H1 (cell line): ENCODE results near the gene PHC2. TPM values are rescaled to one million over a fixed set of nuclear protein-coding genes. Genes with fewer than 3 reads are reported as not detected.

Experiments used
- CTCF ChIA-PET: fragments of 300-600 bp; sonication (Branson Sonifier 250); formaldehyde crosslinking; loops from one replicate; lab custom pipeline; 2021; ENCODE audit not compliant: partially characterized antibody; lab: Charles Lee
- POLR2A ChIA-PET: fragments of 300-600 bp; sonication (Branson Sonifier 250); formaldehyde crosslinking; loops from one replicate; lab custom pipeline; 2021; ENCODE audit warnings: inconsistent platforms; ENCODE audit not compliant: partially characterized antibody; lab: Charles Lee
- DNase-seq, 2 experiments: peaks; one replicate each; pipeline versions ENCODE4 v3.0.0 to v3.0.0-alpha.2; 2010 to 2022; ENCODE audit warnings: low spot score in 2 of 2, low read depth in 1 of 2, mixed read lengths in 1 of 2
- FAIRE-seq: peaks from 2 replicates; lab custom pipeline; 2011; peaks lifted over from hg19 to GRCh38; lab: Jason Lieb, UNC
- H2AFZ ChIP-seq: 2 replicates; pipeline ENCODE4 v1.8.1; 2012; ENCODE audit warnings: low read length, inconsistent platforms
- H2AK5ac ChIP-seq: 2 replicates; pipeline ENCODE4 v1.6.1; 2013; ENCODE audit warnings: low read depth, low read length
- H2BK120ac ChIP-seq: replicated peaks from 2 replicates; pipeline ENCODE3; 2013; ENCODE audit warnings: low read depth, low read length, inconsistent platforms
- H2BK12ac ChIP-seq: 2 replicates; pipeline ENCODE4 v1.6.1; 2013; ENCODE audit warnings: low read depth, low read length
- H2BK15ac ChIP-seq: 2 replicates; pipeline ENCODE4 v1.6.1; 2013; ENCODE audit warnings: low read length
- H2BK20ac ChIP-seq: 2 replicates; pipeline ENCODE4 v1.6.1; 2013; ENCODE audit warnings: low read length
- H2BK5ac ChIP-seq: 2 replicates; pipeline ENCODE4 v1.6.1; 2013; ENCODE audit warnings: low read depth, low read length
- H3K14ac ChIP-seq: 2 replicates; pipeline ENCODE4 v1.6.1; 2013; ENCODE audit warnings: inconsistent platforms; ENCODE audit not compliant: insufficient read length
- H3K18ac ChIP-seq: 2 replicates; pipeline ENCODE4 v1.6.1; 2013; ENCODE audit warnings: low read length; ENCODE audit errors: extremely low read depth
- H3K23ac ChIP-seq: 2 replicates; pipeline ENCODE4 v1.6.1; 2013; ENCODE audit warnings: inconsistent platforms; ENCODE audit not compliant: insufficient read length
- H3K23me2 ChIP-seq: 2 replicates; pipeline ENCODE4 v1.6.1; 2013; ENCODE audit warnings: low read depth, low read length
- H3K27ac ChIP-seq: 2 replicates; pipeline ENCODE4 v1.6.1; 2011; ENCODE audit warnings: low read depth, low read length, inconsistent platforms
- H3K27me3 ChIP-seq, 4 experiments: replicated peaks in 1 of 4; 1 replicate in 1 of 4; 2 replicates in 3 of 4; pipeline versions ENCODE4 v1.6.1 to v1.8.1; 2011 to 2013; ENCODE audit warnings: low read length in 3 of 4, mild to moderate bottlenecking in 3 of 4, inconsistent platforms in 2 of 4, mixed read lengths in 2 of 4, moderate library complexity in 1 of 4; ENCODE audit not compliant: control insufficient read depth in 3 of 4, insufficient read depth in 3 of 4; ENCODE audit errors: extremely low read depth in 1 of 4
- H3K36me3 ChIP-seq, 4 experiments: 2 replicates each; pipeline versions ENCODE4 v1.6.1 to v1.8.1; 2011 to 2013; ENCODE audit warnings: mild to moderate bottlenecking in 4 of 4, low read length in 3 of 4, moderate library complexity in 2 of 4, control low read depth in 1 of 4, inconsistent platforms in 1 of 4; ENCODE audit not compliant: insufficient read depth in 4 of 4, control insufficient read depth in 2 of 4
- H3K4ac ChIP-seq: replicated peaks from 2 replicates; pipeline ENCODE3; 2013; ENCODE audit warnings: low read length, low read depth, mixed read lengths, inconsistent platforms; ENCODE audit not compliant: insufficient read length
- H3K4me1 ChIP-seq, 4 experiments: replicated peaks in 1 of 4; 1 replicate in 1 of 4; 2 replicates in 3 of 4; pipeline versions ENCODE4 v1.6.1 to v1.8.1; 2011 to 2013; ENCODE audit warnings: low read length in 3 of 4, inconsistent platforms in 2 of 4, mixed read lengths in 1 of 4; ENCODE audit not compliant: insufficient read depth in 4 of 4, control insufficient read depth in 3 of 4
- H3K4me2 ChIP-seq, 2 experiments: 2 replicates each; pipeline versions ENCODE4 v1.6.1 to v1.8.1; 2011 to 2013; ENCODE audit warnings: low read depth in 2 of 2, low read length in 2 of 2, control low read depth in 1 of 2, inconsistent platforms in 1 of 2, mild to moderate bottlenecking in 1 of 2; ENCODE audit not compliant: insufficient read depth in 1 of 2
- H3K4me3 ChIP-seq, 4 experiments: fragments of 200-600, 300-600 bp in 1 of 4; sonication (generic), shearing (Covaris generic), sonication (Bioruptor Twin) in 1 of 4; 2 replicates each; pipeline versions ENCODE4 v1.5.1 to v1.8.1; 2011 to 2016; ENCODE audit warnings: low read length in 4 of 4, low read depth in 3 of 4, control low read depth in 2 of 4, inconsistent platforms in 2 of 4, mild to moderate bottlenecking in 2 of 4, mixed read lengths in 1 of 4, moderate library complexity in 1 of 4; ENCODE audit not compliant: insufficient read depth in 2 of 4; ENCODE audit errors: extremely low read depth in 1 of 4
- H3K56ac ChIP-seq: replicated peaks from 2 replicates; pipeline ENCODE3; 2013; ENCODE audit warnings: low read depth, mild to moderate bottlenecking, mixed read lengths, low read length, inconsistent platforms; ENCODE audit not compliant: insufficient read length
- H3K79me1 ChIP-seq: 2 replicates; pipeline ENCODE4 v1.6.1; 2013; ENCODE audit warnings: low read depth, low read length, control low read depth
- H3K79me2 ChIP-seq, 2 experiments: 2 replicates each; pipeline versions ENCODE4 v1.6.1 to v1.8.1; 2012 to 2013; ENCODE audit warnings: low read length in 2 of 2, mild to moderate bottlenecking in 2 of 2, inconsistent platforms in 1 of 2; ENCODE audit not compliant: insufficient read depth in 2 of 2, control insufficient read depth in 1 of 2
- H3K9ac ChIP-seq, 4 experiments: replicated peaks in 1 of 4; 1 replicate in 1 of 4; 2 replicates in 3 of 4; pipeline versions ENCODE4 v1.6.1 to v1.8.1; 2011 to 2013; ENCODE audit warnings: low read depth in 3 of 4, low read length in 3 of 4, control low read depth in 2 of 4, mild to moderate bottlenecking in 2 of 4, moderate library complexity in 2 of 4, inconsistent platforms in 1 of 4; ENCODE audit errors: extremely low read depth in 1 of 4
- H3K9me3 ChIP-seq, 2 experiments: 2 replicates each; pipeline versions ENCODE4 v1.6.1 to v1.8.1; 2012 to 2013; ENCODE audit warnings: mild to moderate bottlenecking in 2 of 2, moderate library complexity in 2 of 2, control low read depth in 1 of 2, inconsistent platforms in 1 of 2, low read depth in 1 of 2, low read length in 1 of 2, mixed read lengths in 1 of 2; ENCODE audit not compliant: insufficient read depth in 2 of 2
- H4K20me1 ChIP-seq, 2 experiments: replicated peaks in 1 of 2; 2 replicates each; pipeline versions ENCODE3 to v1.8.1; 2011 to 2013; ENCODE audit warnings: inconsistent platforms in 2 of 2, low read length in 2 of 2, mild to moderate bottlenecking in 1 of 2; ENCODE audit not compliant: insufficient read depth in 2 of 2, control insufficient read depth in 1 of 2
- H4K5ac ChIP-seq: 2 replicates; pipeline ENCODE4 v1.6.1; 2013; ENCODE audit warnings: low read length, low read depth, mixed read lengths, inconsistent platforms; ENCODE audit not compliant: insufficient read length
- H4K8ac ChIP-seq: 2 replicates; pipeline ENCODE4 v1.8.0; 2013; ENCODE audit warnings: mild to moderate bottlenecking, moderate library complexity, low read length, inconsistent platforms; ENCODE audit not compliant: insufficient read depth; ENCODE audit errors: extremely low read depth
- H4K91ac ChIP-seq: replicated peaks from 2 replicates; pipeline ENCODE3; 2013; ENCODE audit warnings: low read length, mixed read lengths, inconsistent platforms; ENCODE audit not compliant: insufficient read length
- CTCF ChIP-seq, 3 experiments: IDR thresholded peaks; 1 replicate in 2 of 3; 2 replicates in 1 of 3; pipeline versions ENCODE4 v1.5.1 to v1.6.1; 2011; ENCODE audit warnings: low read length in 3 of 3, mild to moderate bottlenecking in 3 of 3, inconsistent platforms in 2 of 3, low read depth in 1 of 3, moderate library complexity in 1 of 3; ENCODE audit not compliant: insufficient read depth in 1 of 3; ENCODE audit errors: control extremely low read depth in 1 of 3
- EZH2 ChIP-seq: fragments of 200-600 bp; sonication (generic); IDR thresholded peaks from 2 replicates; pipeline ENCODE4 v1.7.1; 2012; ENCODE audit warnings: low read depth, mild to moderate bottlenecking, moderate library complexity, low read length, inconsistent platforms; ENCODE audit not compliant: severe bottlenecking
- JUND ChIP-seq: IDR thresholded peaks from 2 replicates; pipeline ENCODE4 v1.6.1; 2011; ENCODE audit warnings: mild to moderate bottlenecking, improper control_type of control experiment, low read length
- KDM5A ChIP-seq: fragments of 200-600 bp; IDR thresholded peaks from 2 replicates; pipeline ENCODE4 v1.7.1; 2012; ENCODE audit warnings: mild to moderate bottlenecking, low read length, inconsistent platforms, mixed read lengths
- MAX ChIP-seq: IDR thresholded peaks from 2 replicates; pipeline ENCODE4 v1.6.1; 2012; ENCODE audit warnings: inconsistent platforms
- PHF8 ChIP-seq: fragments of 200-600 bp; sonication (generic); conservative IDR thresholded peaks from 2 replicates; pipeline ENCODE4 v1.7.1; 2012; ENCODE audit warnings: low read depth, mild to moderate bottlenecking, inconsistent platforms, low read length, moderate library complexity
- POLR2A ChIP-seq, 2 experiments: IDR thresholded peaks; 1 replicate in 1 of 2; 2 replicates in 1 of 2; pipeline ENCODE4 v1.6.1; 2011; ENCODE audit warnings: low read depth in 2 of 2, low read length in 2 of 2, mild to moderate bottlenecking in 2 of 2; ENCODE audit errors: control extremely low read depth in 1 of 2
- RFX5 ChIP-seq: IDR thresholded peaks from 2 replicates; pipeline ENCODE4 v1.6.1; 2011; ENCODE audit warnings: low read depth, low read length, improper control_type of control experiment, borderline replicate concordance
- SUZ12 ChIP-seq: fragments of 200-600 bp; sonication (generic); IDR thresholded peaks from 2 replicates; pipeline ENCODE4 v1.6.1; 2012; ENCODE audit warnings: mild to moderate bottlenecking, inconsistent platforms, low read length, moderate library complexity, mixed read lengths
- TAF7 ChIP-seq: optimal IDR thresholded peaks from 2 replicates; pipeline ENCODE3; 2011; ENCODE audit warnings: low read depth, mild to moderate bottlenecking, inconsistent platforms, low read length, moderate library complexity, borderline replicate concordance
- TEAD4 ChIP-seq: IDR thresholded peaks from 2 replicates; pipeline ENCODE4 v1.6.1; 2012; ENCODE audit warnings: low read depth, low read length, inconsistent platforms, mixed read lengths
- WGBS, 2 experiments: shearing (Covaris generic) in 1 of 2; methylation state at CpG; one replicate each; pipeline versions ENCODE4 v1.1.6 to v1.1.7; 2013 to 2015; ENCODE audit warnings: low lambda C conversion rate in 2 of 2, mixed read lengths in 2 of 2, inconsistent platforms in 1 of 2, low coverage in 1 of 2, missing lambda C conversion rate in 1 of 2; ENCODE audit not compliant: insufficient replicate concordance in 2 of 2, insufficient coverage in 1 of 2, insufficient read length in 1 of 2; ENCODE audit errors: extremely low coverage in 1 of 2, missing lambda C conversion rate in 1 of 2; 5-methylcytosine and 5-hydroxymethylcytosine counted together
- polyA plus RNA-seq, 7 experiments: library from polyadenylated mRNA; depleted of rRNA in 3 of 7; stranded (reverse) in 5 of 7; unstranded in 2 of 7; fragments of >200 nt in 5 of 7; fragments of 200-250 nt in 2 of 7; gene quantifications; 1 replicate in 5 of 7; 2 replicates in 1 of 7; 4 replicates in 1 of 7; pipeline versions ENCODE4 v1.2.1 to v1.2.3, GENCODE V29; 2011 to 2013; ENCODE audit warnings: missing spikeins in 2 of 7, mixed read lengths in 2 of 7
- total RNA-seq: library from RNA; stranded (reverse); fragmentation: NEBNext Ultra II Directional; extraction: Animal tissue kit (Norgen Biotek cat#: 25700); gene quantifications from 2 replicates; pipeline ENCODE4 v1.2.1, GENCODE V29; 2021

The PHC2 gene
- total and polyA plus RNA-seq, 2 of the 8 experiments (the other 6 are each of a cell fraction or from before 2014, with no cell fraction given), result 5.6 to 14.2 TPM

GRCh38 chr1:33348676-33349080 lies 82.2 kb downstream of the PHC2 start:
- ChIA-PET POLR2A (interaction anchor here (0.9 kb wide), 1 partner anchor 31 kb away, joined by 3 read pairs; no protein-coding TSS in a partner anchor), CTCF (interaction anchor here (0.8 to 2.4 kb wide), 3 partner anchors 9 to 41 kb away, joined by 3 to 6 read pairs (median 3); no protein-coding TSS in a partner anchor)
- peaks cover 4 to 26% (median 12%) of the 10 kb centered on the region in 4 experiments for H3K4me1 ChIP-seq
- H4K91ac ChIP-seq, result no peak overlapping the region
- H3K79me1 ChIP-seq, result no peaks in the 10 kb centered on the region
- H3K36me3 ChIP-seq, result no peaks in the 10 kb centered on the region
- H2AK5ac ChIP-seq, result no peak overlapping the region
- no peak overlapping the region for H4K5ac ChIP-seq
- no peak overlapping the region for H2BK15ac ChIP-seq
- H3K27ac ChIP-seq, result no peak overlapping the region
- DNase-seq (no peak), FAIRE-seq (no peak)
- no peak overlapping the region for H2BK20ac ChIP-seq
- no peak overlapping the region for H3K18ac ChIP-seq
- H3K4ac ChIP-seq, result no peak overlapping the region
- peak overlapping the region; percentile 54 to 69 for H3K4me2 ChIP-seq
- H3K27me3 ChIP-seq, result peaks cover 45 to 75% (median 66%) of the 10 kb centered on the region in 4 experiments
- H3K23me2 ChIP-seq, result peaks cover 8% of the 10 kb centered on the region
- H3K23ac ChIP-seq, result no peak overlapping the region
- H3K79me2 ChIP-seq, result no peaks in the 10 kb centered on the region
- H3K9ac ChIP-seq, result peak overlapping the region in 1 of 4 experiments; percentile 30; a peak in 2 of 7 replicates
- WGBS, 2 experiments, result 31% methylated on average over 11 of the region's 11 CpGs; no CpG with 5 or more reads in 1 of the 2 experiments
- H3K4me3 ChIP-seq, result peak overlapping the region; percentile 37 to 74 (median 65)
- no peak overlapping the region for H2AFZ ChIP-seq
- no peak overlapping the region for H3K14ac ChIP-seq
- H3K9me3 ChIP-seq, result no peaks in the 10 kb centered on the region
- no peak overlapping the region for H2BK12ac ChIP-seq
- no peak overlapping the region for H3K56ac ChIP-seq
- H4K8ac ChIP-seq, result no peak overlapping the region
- no peak overlapping the region for H2BK5ac ChIP-seq
- H2BK120ac ChIP-seq, result no peak overlapping the region
- H4K20me1 ChIP-seq, result peaks cover 5 to 22% of the 10 kb centered on the region in 2 experiments
- TF ChIP-seq CTCF (IDR thresholded peaks at IDR 0.05; ENCODE audit: control extremely low read depth in 1 of 3, insufficient read depth in 1 of 3, low read depth in 1 of 3, low read length in 3 of 3), result no peak
- no peak for TF ChIP-seq TEAD4
- TF ChIP-seq JUND, result no peak
- no peak for TF ChIP-seq POLR2A (IDR thresholded peaks at IDR 0.05; ENCODE audit: control extremely low read depth in 1 of 2, low read depth in 2 of 2, low read length in 2 of 2)
- TF ChIP-seq SUZ12, result peak; percentile 67; the same call in 1 of the 2 replicates
- no peak for TF ChIP-seq KDM5A
- no peak for TF ChIP-seq PHF8
- TF ChIP-seq MAX, result no peak
- TF ChIP-seq TAF7, result no peak
- TF ChIP-seq EZH2, result peak; percentile 34
- no peak for TF ChIP-seq RFX5
